GM19035 (cell line): Measurements from ENCODE around the gene RUBCNL.
"Not testable (repeated sequence)": the region's sequence is repeated elsewhere in the genome, so short reads cannot be mapped to it uniquely, and the experiment has no call there.

ENCODE experiments used
- ATAC-seq: cut with Tn5 transposase; IDR thresholded peaks from one replicate; pipeline ENCODE4 v1.9.1; 2021; ENCODE audit not compliant: unreplicated experiment

RUBCNL gene, protein sequence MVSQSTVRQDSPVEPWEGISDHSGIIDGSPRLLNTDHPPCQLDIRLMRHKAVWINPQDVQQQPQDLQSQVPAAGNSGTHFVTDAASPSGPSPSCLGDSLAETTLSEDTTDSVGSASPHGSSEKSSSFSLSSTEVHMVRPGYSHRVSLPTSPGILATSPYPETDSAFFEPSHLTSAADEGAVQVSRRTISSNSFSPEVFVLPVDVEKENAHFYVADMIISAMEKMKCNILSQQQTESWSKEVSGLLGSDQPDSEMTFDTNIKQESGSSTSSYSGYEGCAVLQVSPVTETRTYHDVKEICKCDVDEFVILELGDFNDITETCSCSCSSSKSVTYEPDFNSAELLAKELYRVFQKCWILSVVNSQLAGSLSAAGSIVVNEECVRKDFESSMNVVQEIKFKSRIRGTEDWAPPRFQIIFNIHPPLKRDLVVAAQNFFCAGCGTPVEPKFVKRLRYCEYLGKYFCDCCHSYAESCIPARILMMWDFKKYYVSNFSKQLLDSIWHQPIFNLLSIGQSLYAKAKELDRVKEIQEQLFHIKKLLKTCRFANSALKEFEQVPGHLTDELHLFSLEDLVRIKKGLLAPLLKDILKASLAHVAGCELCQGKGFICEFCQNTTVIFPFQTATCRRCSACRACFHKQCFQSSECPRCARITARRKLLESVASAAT

DNA sequence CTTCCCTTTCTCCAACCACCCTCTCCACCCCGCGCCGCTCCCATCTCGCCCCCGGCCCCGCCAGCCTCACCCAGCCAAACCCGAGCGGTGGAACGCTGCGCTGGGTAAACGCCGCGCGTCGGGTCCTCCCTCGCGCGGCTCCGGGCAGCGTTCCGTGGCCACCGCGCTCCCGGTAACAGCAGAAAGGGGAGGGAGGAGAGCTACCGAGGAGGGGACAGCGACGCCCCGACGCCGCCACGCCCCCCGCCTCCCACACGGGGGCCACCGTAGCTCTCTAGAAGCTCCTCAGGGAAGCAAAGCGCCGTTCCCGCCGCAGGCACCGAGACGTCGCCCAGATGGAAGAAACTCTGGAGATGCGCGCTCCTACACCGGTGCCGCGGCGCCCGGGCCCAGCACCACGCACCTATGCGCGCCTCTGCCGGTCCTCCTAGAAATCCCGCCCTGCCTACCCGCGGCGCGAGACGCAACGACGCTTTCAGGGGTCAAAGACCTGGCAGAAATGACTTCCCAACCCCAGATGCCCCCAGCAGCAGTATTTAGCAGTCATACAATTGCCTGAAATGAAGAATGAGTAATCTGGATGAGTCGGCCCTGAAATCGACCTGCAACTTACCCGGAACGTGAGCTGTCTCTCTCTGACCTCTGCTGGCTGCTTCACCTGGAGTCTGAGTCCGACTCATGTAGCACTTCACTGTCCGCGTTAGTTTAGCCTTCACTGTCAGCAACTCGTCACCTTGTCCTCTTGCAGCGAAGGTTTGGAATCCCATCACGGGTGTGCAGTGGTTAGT, at the start of gene RUBCNL:
TSS of gene RUBCNL (minus strand) at position 189 of the 788 bp plus-strand sequence. CDS start 14,777 bp downstream, outside the sequence.
- ATAC-seq: peak; percentile 35

DNA sequence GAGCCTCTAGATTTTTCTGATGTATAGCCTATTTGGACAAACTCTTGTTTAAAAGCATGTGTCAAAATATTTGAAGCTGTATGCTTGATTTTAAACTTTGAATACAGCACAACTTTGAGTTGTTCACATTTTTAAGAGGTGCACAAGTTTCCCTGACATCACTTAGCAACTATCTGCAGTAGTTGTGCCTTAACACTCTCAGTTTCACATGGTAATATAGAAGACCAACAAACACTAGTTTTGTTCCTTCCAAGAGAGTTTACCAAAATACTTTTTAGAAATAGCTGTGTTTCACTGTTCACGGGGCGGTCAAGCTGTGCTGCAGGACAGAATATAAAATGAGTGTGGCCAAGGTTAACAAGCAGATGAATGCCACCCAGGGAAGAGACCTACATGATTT, 42.5 kb upstream of the RUBCNL start:
- not testable (repeated sequence) for ATAC-seq

DNA sequence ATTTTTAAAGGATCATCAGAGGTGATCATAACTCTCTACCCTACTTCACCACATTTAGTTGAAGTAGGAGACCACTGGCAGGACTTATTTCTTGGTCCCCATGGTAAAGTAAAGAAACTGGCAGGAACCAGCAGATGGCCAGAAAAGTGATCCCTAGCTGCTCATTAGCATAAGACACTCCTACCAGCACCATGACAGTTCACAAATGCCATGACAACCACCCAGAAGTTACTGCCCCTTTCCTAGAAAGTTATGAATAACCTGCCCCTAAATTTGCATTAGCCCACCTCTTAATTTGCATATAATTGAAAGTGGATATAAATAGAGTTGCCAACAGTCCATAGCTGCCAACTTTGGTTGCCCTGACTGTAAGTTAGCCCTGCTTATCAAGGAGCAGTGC, 18.4 kb upstream of the RUBCNL start:
- no peak for ATAC-seq

DNA sequence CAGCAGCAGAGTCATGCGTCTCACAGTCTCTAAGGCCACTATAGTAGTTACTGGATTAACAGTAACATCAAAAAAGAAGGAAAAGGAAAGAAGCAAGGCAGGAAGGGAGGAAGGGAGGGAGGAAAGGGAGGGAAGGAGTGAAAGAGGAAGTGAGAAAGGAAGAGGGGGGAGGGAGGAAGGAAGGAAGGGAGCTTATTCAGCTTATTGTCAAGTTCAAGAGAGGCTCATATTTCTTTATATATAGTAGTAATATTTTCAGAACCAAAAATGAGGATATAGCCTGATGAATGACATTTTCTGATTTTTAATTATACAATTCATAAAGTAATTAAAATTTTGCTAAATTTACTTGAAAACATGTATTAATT, 17.7 kb upstream of the RUBCNL start:
- ATAC-seq: no peak

DNA sequence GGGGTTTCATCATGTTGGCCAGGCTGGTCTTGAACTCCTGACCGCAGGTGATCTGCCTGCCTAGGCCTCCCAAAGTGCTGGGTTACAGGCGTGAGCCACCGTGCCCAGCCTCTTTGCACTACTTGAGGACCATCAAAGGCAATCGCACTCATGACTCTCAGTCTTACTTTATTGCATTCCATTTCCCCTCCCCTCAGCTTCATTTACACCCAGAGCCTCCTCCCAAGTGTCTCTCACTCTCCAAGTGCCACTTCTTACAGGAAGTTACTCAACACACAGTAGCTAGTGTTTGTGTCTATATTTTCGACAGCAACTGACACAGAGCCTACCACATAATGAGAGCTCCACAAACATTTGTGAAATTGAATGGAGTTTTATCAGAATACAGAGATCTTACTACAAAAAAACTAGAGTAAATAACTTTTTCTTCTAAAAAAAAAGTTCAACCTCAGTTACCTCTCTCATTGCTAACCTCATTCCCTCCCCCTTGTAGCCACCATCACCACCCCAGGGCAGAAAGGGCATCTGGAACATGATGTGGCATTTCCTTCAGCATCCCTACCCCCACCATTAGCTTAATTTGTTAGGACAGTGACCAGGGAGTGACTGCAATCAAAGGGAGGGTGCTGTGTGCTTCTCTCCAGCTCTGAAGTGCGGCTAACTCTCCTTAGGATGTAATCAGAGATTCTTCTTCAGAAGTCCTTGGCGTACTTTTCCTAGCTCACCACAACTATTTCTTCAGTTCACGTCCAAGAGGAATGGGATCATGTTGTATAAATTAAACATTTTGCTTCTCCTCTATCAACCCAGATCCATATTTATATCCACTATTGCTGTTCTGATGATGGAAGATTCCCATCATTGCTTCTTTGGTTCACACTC, 17.0 kb upstream of the RUBCNL start:
- no peak for ATAC-seq

DNA sequence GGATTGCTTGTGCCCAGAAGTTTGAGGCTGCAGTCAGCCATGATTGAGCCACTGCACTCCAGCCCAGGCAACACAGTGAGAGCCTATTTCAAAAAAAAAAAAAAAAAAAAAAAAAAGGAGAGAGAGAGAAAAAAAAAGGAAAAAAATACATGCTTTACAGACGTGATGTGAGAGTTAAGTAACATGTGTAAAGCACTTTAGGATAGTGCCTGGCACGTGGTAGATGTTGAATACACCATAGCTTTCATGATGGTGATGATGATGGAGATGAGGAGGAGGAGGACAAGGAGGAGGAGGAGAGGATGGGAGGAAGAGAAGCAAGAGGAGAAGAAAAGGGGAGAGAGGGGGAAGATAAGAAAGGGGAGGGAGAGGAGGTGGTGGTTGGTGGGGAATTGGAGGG, 15.1 kb upstream of the RUBCNL start:
- ATAC-seq: no peak

DNA sequence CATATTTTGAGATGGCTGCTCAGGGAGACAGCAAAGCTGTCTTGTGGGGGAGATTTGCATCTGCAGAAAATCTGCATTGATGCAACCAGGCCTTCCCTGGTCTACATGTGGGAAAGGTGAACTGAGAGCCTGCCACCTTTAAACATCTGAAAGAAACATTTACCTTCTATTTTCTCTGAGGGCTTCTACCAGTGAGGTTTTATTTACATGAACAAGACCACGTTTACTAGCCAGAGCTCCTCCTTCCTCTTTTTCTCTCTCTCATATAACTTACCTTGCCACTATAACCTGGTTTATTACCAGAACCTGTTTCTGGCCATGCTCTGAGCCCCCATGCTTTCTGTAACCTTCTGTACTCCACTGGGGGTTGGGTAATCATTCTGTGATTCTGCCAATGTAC, 14.4 kb upstream of the RUBCNL start:
- ATAC-seq: peak; percentile 60

DNA sequence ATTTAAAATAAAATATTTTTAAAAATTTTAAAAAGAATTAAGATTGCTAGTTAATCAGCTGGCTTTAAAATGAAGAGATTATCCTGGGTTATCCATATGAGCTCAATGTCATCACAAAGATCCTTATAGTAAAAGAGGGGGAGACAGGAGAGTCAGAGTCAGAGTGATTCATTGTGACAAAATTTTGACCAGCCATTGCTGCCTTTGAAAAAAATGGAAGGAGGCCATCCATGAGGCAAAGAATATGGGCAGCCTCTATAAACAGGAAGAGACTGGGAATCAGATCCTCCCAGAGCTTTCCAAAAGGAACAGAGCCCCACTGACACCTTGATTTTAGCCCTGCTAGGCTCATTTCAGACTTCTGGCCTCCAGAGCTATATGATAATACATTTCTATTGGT, 9.3 kb upstream of the RUBCNL start:
- ATAC-seq: no peak

DNA sequence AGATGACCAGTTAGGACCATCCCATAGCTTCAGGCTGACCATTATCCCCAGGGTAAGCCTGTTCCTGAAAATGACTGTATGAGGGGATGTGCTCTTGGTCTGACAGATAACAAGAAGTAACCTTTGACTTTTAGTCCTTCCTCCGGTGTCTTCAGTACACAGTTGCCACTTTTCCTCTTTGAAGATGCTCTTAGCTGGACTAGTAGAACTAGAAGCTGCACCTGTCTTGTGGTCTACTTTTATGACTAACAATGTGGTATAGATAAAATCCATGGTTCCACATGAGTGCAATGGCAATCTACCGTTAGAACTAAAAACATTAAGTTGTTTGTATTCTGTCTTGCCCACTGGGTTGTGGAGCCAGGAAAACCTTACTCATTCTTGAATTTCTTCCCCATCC, 5.9 kb upstream of the RUBCNL start:
- ATAC-seq: no peak

DNA sequence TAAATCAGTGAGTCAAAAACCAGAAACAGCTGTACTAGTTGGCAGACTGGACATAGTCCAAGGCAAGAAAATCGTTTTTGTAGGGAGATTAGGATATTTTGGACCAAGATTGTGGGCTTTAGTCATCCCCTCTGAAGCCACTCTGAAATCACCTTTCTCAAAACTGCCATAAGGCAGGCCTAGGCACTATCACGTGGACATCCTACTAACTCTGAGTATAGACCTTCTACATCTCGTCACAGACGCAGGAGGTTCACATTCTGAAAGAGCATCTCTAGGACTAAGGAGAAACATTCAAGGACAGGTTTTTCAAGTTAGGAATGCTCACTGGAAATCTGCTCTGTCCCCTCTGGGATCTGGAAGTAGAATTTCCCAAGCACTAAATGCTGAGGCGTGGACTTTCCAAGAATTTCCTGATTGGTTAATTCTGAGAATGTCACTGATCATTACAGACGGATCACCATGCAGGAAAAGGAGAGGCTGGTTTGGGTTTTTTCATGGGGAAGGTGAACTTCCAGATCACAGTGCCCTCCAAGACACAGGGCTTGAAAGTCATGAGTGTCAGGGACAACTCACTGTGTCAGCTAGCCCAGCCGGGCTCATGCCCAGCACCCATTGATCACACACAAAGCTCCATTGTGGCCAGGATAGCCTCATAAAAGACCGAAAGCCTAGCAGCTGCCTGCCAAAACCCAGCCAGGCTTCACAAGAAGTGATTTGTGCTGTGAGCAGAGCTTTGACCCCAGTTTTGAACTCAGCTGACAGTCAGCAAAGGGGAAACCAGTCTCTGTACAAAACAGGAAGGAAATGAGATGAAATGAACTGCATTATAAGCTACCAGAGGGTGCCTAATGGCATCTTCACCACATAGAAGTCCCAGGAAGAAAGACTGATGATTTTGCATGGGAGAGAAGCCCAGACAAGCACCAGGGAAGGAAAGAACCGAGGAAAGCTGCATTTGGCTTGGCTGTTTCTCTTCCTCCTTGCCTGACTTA, 2.7 kb upstream of the RUBCNL start:
- peak; percentile 46 for ATAC-seq

DNA sequence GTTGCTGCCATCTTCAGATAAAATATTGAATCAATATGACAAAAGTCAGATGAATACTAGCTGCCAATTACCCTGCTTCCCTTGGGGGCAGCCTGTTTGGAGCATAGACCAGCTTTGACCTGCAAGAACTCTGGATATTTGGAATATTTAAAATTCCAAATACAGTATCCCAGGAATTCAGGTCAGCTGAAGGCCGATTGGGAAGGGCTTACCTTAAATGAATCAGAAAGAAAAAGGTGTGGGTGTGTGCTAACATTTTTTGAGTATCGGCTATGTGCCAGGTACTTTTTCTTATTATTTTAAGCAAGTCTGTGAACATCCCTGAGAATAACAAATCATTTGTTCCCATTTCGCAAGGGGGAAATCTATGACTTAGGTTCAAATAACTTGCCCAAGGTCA, 1.8 kb upstream of the RUBCNL start:
- no peak for ATAC-seq

DNA sequence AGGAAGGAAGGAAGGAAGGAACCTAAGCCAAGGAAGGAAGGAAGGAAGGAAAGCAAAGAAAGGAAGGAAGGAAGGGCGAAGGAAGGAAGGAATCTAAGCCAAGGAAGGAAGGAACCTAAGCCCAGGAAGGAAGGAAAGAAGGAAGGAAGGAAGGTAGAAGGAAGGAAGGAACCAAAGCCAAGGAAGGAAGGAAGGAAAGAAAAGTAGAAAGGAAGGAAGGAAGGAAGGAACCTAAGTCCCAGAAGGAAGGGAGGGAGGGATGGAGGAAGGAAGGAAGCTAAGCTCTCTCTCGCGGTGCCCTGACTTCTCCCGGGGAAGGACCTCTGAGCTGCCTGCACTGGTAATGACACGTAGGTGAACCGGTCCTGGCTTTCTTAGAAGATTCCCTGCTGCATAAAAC, 1.3 kb upstream of the RUBCNL start:
- no peak for ATAC-seq

DNA sequence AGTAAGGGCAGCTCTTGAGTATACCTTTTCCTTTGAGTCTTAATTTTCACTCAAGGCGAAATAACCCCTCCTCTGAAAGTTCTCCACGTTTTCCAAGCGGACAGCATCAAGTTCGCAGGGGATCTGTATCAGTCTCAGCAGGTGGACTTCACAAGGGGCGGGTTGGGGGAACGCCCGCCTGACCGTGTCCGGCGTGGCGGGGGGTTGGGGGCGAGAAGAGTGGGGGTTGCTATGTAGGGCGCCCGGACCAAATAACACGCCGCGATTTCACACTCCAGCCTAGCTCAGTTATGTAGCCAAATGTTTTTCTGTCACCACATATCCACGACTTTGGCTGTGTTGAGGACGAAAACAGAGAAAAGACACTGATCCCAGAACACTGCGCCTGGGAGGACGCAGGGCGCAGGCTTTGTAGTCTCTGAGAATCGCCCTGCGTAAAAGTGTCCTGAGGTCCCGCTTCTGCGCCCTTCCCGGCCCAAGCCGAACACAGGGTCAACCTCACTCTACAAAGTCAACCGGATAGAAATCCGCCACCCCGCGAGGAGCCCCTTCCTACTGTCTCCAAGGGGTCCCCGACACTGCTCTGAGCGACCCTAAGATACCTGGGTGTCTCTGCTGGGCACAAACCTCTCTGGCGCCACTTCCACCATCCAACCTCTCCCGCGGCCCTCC, 524 bp downstream of the RUBCNL start:
- no peak for ATAC-seq

DNA sequence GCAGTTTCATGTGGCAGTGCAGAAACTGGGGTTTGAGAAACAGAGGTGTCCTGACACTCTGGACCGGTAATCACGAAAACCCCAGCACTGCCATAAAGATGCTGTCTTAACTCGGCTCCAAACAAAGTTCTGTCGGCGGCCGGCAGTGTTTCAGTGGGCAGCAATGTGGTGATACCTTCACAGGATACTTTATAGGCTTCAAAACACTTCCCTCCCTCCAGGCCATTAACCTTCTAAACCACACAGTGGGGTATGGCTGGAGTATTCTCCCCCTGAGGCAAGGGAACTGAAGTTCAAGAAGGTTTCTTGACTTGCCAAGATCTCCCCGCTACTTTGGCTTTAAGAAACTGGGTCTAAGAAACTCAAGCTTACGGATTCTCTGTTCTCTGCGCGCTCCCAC, 1.1 kb downstream of the RUBCNL start:
- no peak for ATAC-seq

DNA sequence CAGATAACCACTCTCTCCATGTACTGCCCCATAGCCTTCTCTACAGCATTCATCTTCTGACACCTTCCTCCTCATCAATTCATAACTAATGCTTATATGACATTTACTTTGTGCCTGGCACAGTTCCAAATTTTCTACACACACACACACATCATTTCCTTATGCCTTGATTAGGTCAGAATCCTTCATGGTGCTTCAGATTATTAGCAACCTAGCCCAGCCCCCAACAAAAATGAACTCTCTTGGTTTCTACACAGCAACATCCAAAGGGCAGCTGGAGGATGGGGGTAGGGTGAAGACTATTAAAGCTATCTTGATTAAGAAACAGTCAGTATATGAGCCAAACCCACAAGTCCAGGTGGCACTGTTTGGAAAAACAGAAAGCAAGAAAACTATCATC, 3.7 kb downstream of the RUBCNL start:
- ATAC-seq: no peak

DNA sequence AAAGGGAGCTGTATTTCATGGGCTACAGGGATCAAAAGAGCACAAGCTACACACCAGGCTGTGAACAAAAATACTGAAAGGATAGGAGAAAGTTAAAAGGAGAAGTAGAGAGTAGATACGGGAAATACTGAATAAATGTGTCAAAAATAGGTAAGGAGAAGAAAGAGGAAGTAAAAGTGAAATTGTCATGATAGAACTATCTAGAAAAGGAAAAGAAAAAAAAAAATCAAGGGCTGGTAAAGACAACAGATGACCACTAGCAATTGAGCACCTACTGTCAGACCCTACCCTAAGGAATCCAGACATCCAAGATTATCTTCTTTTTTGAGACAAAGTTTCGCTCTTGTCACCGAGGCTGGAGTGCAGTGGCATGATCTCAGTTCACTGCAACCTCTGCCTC, 4.8 kb downstream of the RUBCNL start:
- ATAC-seq: peak; percentile 48

DNA sequence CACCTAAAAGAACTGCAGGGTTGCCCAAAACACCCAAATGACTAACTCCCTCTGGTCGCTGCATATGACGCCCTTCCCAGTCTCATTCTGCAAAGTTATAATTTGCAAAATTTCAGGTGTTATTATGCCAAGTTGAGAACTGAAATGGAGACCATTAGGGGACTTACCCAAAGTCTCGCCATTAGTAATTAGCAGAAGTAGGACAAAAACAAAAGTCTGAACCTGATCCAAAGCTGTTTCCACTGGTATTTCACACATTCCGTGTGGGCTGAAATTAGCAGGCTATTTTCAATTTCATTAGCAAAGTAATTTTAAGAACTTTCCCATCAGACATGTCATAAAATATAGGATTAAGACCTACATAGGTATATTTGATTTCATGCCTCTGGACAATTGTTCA, 6.8 kb downstream of the RUBCNL start:
- no peak for ATAC-seq

DNA sequence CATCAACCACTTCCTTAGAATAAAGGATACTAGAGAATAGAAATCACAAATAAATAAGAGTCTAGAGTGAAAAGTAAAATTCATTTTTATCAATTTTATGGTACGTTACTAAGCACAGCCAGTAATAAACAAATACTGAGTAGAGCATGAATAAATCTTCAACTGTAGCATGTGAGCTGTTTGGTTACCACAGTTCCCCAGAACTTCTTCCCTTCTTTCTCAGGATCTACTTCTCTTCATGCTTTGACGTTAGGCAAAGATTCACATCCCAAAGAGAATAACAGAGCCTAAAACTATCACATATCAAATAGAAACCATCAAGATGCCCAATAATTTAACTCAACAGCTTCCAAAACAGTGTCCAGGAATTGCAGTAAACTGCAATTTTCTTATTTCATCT, 7.4 kb downstream of the RUBCNL start:
- ATAC-seq: no peak

DNA sequence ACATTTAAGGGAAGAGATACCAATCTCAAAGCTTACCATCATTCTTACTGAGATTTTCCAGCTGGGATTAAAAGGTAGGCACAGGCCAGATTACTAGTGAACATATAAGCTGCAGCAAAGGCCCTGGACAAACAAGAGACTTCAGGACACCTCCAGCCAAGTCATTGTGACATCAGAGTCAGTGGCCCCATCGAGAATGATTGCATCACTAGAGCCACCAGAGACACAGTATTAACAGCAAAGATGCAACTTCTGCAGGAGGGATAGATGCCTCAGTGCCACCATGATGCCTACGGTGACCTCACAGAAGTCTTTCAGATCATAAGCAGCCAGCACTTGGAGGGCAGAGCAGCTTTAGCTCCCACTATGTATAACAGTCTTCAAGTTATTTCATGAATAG, 8.6 kb downstream of the RUBCNL start:
- ATAC-seq: no peak
